GM19351 (cell line): ENCODE measurements around the gene GPATCH3.
"Not testable (repeated sequence)": the region's sequence is repeated elsewhere in the genome, so short reads cannot be mapped to it uniquely, and the experiment has no call there.

ENCODE experiments used
- ATAC-seq: cut with Tn5 transposase; IDR thresholded peaks from one replicate; pipeline ENCODE4 v1.9.1; 2021; ENCODE audit warnings: mild to moderate bottlenecking, moderate library complexity; ENCODE audit not compliant: unreplicated experiment

Gene GPATCH3

DNA sequence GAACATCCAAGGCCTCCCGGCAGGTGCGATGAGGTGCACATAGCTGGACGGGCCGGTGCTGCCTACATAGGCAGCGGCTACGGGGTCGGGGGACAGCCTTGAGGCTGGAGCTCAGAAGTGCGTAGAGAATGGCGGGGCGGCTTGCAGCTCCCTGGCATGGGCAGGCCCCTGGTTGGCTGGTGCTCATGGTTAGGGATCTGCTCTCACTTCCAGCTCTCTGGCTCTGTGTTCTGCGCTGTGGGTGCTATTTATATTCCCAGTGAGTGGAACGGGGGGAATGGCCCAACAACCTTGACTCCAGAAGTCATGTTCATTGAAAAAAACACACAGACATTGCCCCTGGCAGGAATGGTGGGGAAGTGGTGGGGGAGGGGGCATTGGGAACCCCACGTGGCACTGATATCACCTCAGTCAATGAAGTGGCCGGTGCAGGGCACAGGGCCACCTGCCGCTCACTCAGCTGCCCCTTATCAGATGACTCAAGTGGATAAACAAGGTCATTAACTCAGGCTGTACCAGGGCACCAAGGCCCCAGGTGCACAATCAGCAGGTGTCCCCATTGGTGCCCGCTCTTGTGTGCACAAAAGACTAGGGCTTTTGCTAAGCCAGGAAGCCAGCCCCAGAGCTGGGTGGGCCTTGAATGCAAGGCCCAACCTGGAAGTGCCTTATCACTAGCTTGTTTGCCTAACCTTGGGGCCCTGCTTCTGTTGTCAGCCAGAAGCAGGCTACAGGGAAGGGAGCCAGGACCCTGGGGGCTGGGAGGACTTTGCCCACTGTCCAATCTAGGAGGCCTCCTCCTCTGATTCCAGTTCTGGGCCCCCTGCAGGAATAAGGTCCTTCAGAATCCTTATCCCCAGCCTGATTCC, 13.7 kb upstream of the GPATCH3 start, which contains the start of gene NR0B2:
NR0B2 (minus strand) TSS at position 222 of the 866 bp plus-strand sequence; CDS start at position 187, 35 bp downstream.
- ATAC-seq = no peak

DNA sequence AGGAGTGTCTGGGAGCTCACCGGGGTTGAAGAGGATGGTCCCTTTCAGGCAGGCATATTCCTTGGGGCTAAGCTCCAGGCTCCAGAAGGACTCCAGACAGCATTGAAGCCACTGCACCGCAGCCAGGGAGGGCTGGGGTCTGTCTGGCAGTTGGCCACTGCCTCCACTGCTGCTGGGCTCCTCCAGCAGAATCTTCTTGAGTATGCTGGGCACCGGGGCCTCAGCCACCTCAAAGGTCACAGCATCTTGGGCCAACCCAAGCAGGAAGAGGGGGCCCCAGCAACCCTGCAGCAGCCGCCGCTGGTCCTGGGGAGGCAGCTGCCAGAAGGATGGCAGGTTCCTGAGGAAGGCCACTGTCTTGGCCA, 13.1 kb upstream of the GPATCH3 start:
- no peak for ATAC-seq

DNA sequence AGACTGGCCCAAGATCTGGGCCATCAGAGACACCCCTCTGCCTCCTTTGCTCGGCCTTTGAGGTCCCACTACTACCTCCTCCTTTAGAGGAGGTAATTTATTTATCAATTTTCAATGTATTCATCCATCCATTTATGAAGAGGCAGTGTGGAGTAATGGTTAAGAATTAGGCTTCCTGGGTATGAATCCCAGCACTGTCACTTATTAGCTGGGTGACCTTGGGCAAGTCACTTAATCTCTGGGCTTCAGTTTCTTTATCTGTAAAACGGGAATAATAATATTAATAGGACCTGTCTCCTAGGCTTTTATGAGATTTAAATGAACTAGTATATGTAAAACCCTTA, 11.9 kb upstream of the GPATCH3 start:
- ATAC-seq = no peak

DNA sequence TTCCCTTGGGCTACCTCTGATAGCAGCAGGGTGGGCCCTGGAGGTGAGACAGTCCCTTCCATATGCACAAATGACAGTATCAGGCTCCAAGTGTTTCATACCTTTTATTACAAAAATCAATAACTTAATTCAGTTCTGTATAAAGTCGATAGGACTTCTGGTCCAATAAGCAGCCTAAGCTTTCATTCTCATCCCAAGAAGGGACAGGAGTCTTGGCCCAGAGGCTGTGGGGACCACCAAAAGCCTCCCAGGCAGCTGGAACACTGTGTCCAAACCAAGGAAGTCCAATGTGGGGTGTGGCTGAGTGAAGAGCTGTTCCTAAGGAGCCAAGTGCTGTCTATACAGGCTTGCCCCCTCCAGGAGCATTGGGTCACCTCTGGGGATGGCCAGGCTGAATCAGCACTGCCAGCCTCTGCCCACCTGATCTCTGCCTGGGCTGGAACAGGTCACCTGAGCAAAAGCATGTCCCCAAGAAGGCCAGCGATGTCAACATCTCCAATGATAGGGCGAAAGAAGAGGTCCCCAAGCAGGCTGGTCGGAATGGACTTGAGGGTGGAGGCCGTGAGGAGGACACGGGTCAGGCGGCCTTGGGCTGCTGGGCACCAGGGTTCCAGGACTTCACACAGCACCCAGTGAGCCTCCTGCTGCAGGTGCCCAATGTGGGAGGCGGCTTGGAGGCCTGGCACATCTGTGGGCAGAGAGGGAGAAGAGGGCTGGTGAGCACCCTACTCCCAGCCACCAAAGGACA, 11.3 kb upstream of the GPATCH3 start:
- no peak for ATAC-seq

DNA sequence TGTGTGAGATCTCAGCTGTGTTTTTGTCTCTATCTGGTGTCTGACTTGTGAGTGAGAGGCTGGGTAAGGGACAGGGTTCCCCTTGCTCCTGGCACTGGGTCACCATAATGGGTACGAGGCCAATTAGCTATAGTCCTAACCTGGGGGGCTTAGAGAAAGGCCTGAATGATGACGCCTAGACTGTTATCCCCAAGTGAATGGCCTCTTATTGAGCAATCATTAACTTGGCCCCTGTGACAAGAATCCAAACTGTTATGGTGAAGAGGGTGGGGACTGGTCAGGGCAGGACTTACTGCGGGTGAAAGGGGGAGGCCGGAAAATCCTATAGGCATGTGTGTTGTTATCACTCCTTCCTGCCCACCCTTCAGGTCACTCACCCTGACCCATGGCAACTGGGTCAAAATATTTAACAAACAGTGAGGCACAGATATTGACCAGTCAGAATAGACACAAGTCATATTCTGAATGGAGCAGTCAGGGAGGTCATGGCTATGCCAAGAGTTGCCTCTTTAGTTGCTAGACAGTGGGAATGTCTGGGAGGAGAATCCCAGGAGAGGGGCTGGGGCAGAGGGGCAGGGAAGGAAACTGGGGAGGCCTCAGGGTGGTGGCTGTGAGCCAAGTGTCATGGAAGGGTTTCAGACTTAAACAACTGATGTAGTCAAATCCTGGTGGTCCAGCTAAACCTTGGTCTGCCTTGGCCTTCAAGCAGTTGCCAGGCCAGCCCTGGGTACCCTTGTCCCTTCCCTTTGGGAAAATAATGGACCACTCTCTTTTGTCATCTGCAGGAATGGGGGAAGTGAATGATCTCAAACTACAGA, 10.3 kb upstream of the GPATCH3 start:
- ATAC-seq = no peak

DNA sequence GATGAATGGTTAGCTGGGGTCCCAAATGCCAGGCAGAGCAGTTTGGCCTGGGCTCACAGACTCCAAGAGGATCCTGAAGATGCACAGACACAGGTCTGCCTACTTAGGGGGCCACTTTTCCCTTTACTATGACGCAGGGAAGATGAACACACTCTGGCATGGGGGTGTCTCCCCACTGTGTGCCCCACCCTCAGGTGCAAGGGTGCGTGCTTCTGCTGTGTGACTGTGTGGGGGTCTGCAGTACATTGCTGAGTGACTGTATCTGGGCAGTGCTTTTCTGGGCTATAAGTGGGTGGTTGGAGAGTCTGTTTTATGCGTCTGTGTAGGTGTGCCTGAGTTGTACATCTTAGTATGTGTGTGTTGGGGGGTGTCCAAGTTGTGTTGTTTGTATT, 9.7 kb upstream of the GPATCH3 start:
- no peak for ATAC-seq

DNA sequence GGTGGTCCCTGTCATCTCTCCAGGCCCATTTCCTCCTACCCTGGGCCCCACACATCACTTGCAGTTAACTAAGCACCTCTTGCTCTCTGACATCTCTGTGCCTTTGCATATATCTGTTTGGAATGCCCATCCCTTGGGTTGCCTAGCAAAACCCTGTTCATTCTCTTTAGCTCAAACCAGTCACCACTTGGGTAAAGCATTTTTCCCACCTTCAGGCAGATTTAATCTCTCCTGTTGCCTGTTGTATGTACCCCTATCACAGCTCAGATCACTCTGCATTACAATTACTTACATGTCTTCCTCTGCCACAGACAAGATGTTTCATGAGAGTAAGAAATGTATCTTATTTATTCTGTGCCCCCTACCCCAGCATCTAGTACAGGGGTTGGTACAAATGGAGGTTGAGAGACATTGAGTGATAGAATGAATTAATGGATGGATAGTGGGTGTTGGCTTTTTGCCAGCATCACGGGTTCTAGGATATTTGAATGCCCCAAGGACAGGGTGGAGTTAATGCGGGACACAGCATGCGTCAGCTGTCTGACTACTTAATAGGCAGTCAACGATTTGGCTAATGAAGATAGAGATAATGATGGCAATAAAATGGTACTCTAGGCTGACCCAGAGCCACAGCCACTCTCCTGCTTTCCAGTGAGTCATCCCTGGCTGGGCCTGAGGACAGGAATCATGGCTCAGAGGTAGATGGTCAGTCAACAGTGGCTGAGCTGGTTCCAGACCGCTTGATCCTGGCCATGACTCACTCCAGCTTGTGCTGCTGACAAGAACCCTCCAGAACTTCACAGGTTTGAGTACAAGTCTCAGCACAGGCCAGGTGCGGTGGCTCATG, 7.0 kb upstream of the GPATCH3 start:
- ATAC-seq = no peak

DNA sequence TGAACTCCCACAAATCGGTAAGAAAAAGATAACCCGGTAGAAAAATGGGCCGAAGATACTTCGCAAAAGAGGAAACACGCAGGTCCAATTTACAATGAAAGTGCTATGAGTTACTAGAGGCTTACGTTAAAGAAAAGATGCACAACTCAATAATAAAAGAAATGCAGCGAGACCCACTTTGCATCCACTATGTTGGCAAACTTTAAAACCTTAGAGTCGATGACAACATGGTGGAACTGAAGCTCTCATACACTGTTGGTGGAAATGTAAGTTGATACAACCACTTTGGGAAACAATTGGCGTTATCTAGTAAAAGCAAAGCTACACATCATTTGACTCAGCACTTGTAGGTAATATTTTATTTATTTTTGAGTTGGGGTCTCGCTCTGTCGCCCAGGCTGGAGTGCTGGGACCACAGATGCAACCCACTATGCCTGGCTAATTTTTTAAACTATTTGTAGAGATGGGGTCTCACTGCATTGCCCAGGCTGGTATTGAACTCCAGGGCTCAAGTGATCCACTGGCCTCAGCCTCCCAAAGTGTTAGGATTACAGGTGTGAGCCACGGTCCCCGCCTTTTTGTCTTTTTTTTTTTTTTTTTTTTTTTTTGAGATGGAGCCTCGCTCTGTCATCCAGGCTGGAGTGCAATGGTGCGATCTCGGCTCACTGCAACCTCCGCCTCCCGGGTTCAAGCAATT, 696 bp upstream of the GPATCH3 start:
- ATAC-seq = no peak

DNA sequence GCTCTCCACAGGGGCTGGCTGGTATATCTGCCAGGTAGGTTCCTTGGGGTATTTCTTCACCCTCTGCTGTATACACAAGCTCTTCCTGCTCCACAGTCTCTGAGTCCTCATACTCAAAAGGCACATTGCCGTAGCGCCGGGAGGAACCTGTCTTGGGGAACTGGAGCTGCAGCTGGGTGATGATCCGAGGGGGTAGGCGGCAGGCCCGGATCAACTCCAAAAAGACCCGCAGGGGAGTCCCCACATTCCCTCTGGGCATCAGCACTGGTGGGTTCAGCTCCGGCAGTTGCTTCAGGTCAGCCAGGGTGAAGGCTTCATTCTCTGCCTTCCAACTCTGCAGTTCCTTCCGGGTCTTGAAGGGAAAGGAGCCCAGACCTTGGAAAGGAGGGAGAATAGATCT, 2.9 kb downstream of the GPATCH3 start:
- no peak for ATAC-seq

DNA sequence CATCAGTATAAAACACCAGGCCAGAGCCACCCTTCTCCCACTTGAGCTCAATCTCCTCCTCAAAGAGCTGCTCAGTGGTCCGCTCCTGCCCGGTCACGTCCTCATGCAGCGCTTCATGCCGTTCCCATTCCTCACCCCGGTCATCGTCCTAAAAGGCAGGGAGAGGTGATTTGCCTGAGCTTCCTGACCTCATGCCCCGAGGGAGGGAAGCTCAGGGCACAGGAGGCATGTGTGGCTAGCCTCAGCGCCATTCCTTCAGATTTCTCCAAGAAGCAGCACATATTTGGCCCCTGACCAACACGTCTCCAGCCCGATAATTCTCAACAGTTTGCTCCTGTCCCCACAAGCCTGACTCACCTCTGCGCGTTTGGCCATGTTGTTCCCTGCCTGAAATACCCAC, 6.0 kb downstream of the GPATCH3 start:
- ATAC-seq = no peak

DNA sequence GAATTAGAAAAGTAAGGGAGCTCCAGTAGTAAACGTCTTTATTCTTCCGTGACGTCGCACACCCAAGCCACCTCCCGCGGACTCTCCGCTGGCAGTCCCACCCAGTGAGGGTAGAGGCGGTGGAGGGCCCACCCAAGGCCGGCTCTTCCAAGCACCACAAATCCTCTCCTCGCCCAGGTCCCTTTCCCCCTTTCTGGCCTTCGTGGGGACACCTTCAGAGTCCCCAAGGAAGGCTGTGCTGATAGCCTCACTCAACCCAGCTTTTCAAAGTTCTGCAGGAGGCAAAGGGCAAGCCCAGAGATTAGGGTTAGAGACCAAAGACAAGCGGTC, 9.8 kb downstream of the GPATCH3 start:
- ATAC-seq = peak; percentile 17

DNA sequence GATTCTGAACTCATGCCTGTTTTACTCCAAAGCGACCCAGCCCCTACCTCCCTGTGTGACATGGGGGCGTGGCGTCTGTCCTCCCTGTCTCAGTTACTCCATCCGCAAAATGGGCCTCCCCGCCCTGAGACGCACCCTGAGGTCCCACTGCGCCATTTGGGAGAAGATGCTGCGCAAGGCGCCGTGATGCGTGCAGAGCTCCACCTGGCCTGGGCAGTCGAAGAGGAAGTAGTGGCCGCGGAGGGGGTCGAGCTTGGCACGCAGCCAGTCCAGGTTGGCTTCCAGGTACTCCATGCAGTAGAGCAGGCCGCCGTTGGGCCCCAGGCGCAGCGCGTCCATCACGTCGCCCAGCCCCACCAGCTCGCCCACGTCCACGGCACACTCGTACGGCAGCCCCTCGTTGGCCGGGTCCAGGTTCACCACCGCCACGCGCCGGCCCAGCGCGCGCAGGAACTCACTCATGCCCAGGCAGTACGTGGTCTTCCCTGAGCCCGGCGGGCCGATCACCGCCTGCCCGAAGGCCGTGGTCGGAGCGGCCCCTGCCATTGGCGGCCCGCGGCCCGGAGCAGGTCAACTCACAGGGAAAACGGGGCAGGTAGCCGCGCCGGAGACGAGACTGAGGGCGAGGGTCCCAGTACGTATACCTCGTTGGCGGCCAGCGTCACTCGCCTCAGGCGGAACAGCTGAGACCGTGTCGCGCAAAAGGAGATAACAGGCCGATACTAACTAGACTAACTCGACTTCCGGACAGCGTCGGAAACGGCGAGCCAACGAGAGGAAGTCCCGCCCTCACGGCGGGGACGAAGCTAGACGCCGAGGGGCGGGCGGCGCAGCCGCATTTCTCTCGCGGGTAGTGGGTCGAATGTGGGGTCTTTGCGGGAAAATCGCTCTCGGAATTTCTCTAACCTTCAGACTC, 10.5 kb downstream of the GPATCH3 start, which contains the start of gene GPN2:
GPN2 (minus strand) TSS at position 733 of the 916 bp plus-strand sequence; CDS start at position 546, 187 bp downstream.
- peak; percentile 91 for ATAC-seq

DNA sequence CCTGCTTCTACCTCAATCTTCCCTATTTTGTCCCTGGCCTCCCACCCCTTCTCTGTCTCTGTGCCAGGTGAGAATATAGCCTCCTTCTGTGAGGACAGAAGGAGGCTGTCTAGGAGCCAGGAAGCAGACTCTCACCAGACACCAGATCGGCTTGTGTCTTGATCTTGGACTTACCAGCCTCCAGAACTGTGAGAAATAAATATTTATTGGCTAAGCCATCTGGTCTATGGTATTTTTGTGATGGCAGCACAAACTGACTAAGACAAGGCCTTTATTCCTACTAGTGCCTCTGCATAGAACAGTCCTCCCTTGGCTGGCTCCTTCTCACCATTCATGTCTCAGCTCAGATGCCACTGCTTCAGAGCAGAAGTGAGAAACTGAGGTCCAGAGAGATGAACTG, 12.0 kb downstream of the GPATCH3 start:
- no peak for ATAC-seq

DNA sequence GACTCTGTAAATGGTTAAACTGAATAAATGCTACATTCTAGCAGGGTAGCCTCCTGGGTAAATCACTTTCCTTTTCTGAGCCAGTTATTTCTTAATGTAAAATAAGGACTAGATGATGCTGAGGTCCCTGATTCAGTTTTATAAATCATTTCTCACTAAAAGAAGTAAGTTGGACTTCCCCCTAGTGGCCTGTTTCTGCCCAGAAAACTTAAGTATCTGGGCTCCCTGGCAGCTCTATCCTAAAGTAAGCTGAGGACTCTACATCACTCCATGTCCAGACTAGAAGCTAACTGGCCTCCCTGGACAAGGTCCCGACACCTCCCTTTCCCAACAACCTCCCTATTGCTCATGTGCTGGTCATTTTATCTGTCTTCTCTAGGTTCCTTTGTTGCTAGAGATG, 13.1 kb downstream of the GPATCH3 start:
- no peak for ATAC-seq

DNA sequence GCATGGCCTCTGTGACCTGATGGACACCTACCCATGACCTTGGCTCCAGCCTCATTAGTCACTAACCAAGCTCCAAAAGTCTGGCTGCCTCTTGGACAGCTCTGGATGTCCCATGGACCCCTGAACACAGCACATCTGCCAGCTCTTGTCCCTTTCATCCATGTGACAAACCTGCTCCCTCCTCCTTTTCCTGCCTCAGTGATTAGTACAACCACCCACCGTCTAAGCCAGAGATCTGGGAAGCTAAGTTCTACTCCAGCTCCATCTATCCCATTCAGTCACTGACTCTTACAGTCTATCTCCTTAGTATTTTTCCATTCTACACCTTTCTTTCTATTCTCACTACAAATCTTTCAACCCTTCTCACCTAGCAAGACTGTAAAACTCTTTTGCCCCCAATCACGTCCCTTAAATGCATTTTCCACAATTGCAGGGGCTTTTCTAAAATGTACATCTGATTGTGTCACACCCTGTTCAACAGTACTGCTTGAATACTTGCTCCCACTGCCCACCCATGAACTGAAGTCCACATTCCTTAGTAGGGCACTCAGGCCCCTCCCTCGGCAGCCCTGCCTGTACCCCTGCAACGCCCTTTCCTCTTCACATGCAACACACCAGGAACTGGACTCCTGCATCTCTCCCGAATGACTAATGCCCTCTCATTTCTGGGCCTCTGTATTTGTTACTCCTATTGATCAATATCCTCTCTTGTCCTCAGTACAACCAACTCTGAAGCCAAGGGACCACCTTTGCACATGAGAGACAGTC, 17.4 kb downstream of the GPATCH3 start:
- no peak for ATAC-seq

DNA sequence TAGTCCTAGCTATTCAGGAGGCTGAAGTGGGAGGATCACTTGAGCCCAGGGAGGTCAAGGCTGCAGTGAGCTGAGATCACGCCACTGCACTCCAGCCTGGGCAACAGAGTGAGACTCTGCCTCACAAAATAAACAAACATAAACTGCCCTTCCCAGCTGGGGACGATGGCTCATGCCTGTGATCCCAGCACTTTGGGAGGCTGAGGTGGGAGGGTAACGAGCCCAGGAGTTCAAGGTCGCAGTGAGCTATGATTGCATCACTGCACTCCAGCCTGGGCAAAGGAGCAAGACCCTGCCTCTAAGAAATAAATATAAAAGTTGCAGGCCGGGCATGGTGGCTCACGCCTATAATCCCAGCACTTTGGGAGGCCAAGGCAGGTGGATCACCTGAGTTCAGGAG, 18.7 kb downstream of the GPATCH3 start:
- ATAC-seq = not testable (repeated sequence)

DNA sequence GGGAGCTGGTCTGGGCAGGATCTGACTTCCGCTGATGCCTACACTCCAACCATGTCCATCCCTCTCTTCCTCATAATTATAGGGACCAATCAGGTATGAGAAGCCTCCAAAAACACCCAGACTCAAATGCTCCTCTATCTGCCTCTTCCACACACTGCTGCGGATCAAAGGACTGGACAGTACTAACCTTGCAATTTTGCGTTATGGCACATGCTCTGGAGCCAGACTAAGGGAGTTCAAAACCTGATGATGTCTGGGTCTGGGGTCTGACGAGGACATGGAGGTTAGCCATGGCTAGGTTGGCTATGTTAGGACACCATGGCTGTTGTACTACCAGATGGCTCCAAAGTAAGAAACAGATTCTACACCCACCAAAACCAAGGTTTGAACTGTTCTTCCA, 20.5 kb downstream of the GPATCH3 start:
- no peak for ATAC-seq

DNA sequence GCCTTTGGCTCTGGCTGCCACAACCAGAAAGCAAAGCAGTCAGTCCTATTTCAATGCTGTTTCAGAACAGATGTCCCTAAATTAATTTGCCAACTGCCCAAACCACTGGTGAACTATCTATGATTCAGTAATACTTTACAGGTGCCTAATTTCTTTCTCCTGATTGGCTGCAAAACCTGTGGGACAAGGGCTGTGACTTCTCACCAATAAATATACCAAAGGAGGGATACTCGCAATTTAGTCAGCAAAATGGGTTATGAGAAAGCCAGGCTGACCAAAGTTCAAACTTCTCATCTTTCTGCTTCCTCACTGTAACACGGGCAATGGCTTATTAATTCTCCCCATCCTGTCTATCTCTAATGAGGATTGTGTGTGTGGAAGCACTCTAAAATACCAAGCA, 22.9 kb downstream of the GPATCH3 start:
- ATAC-seq = no peak
